NCI-H748 (cell line): ENCODE measurements around the gene SERINC5.
"Not testable (repeated sequence)": the region's sequence is repeated elsewhere in the genome, so short reads cannot be mapped to it uniquely, and the experiment has no call there.

Source experiments
- DNase-seq: peaks from one replicate; lab custom pipeline; 2025; ENCODE audit not compliant: unreplicated experiment; lab: John Stamatoyannopoulos, UW

The SERINC5 gene

GRCh38 chr5:80143491-80143890 lies 112.4 kb downstream of the SERINC5 start:
- DNase-seq: peak; percentile 14

- no peak for DNase-seq
These were observed 112.9 kb downstream of the SERINC5 start for GRCh38 chr5:80142996-80143395.

DNA sequence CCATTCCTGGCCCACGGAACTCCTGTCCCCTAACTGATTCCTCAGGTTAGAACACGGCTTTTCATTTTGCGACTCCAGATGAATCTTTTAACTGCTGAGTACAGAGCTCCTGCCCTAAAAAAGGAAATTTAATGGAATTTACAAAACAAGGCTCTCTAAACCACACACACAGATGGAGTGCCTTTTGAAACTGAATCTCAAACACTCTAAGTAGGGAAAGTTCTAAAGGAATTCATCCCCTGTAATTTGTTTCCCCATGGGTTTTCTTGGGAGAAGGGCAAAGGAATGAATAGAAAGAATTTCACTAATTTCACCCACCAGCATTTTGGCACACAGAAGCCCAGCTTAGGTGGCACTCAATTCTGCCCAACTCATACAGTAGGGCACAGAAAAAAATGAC lies 114.2 kb downstream of the SERINC5 start:
- no peak for DNase-seq

GRCh38 chr5:80141147-80141671 lies 114.6 kb downstream of the SERINC5 start:
- no peak for DNase-seq

GRCh38 chr5:80140496-80140895 lies 115.4 kb downstream of the SERINC5 start:
- no peak for DNase-seq

- DNase-seq: no peak
These were observed 116.3 kb downstream of the SERINC5 start for GRCh38 chr5:80139466-80139972.

DNA sequence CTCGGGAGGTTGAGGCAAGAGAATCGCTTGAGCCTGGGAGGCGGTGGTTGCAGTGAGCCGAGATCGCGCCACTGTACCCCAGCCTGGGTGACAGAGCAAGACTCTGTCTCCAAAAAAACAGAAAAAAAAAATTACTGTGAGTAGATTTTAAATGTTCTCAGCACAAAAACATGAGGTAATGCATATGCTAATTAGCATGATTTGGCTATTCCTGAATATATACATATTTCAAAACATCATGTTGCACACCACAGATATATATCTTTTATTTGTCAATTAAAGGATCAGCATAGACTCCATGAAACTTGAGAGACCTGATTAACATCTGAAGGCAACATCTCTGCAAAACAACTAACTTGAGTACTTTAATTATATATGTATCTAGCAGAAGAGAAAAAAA lies 117.4 kb downstream of the SERINC5 start:
- DNase-seq: no peak

GRCh38 chr5:80136798-80137197 lies 119.0 kb downstream of the SERINC5 start:
- DNase-seq: not testable (repeated sequence)

DNA sequence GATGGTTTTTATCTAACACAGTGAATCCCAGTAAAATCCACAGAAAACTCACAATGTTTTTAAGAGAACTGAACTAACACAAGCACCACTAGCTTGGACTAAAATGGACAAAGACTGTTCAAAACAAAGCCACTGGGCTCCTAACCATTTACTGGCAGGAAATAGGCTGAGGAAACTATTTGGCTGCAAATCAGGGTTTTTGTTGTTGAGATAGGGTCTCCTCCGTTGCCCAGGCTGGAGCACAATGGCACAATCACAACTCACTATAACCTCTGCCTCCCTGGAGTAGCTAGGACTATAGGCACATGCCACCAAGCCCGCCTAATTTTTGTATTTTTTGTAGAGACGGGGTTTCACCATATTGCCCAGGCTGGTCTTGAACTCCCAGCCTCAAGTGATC lies 121.0 kb downstream of the SERINC5 start:
- no peak for DNase-seq

GRCh38 chr5:80129146-80129545 lies 126.7 kb downstream of the SERINC5 start:
- no peak for DNase-seq

- DNase-seq: no peak
These were observed 127.7 kb downstream of the SERINC5 start for GRCh38 chr5:80128141-80128540.

GRCh38 chr5:80127116-80127552 lies 128.7 kb downstream of the SERINC5 start:
- no peak for DNase-seq

- no peak for DNase-seq
These were observed 129.8 kb downstream of the SERINC5 start for GRCh38 chr5:80125962-80126480.

GRCh38 chr5:80125022-80125961 lies 130.6 kb downstream of the SERINC5 start:
- DNase-seq: no peak

- DNase-seq: no peak
These were observed 131.5 kb downstream of the SERINC5 start for GRCh38 chr5:80124121-80124918.

DNA sequence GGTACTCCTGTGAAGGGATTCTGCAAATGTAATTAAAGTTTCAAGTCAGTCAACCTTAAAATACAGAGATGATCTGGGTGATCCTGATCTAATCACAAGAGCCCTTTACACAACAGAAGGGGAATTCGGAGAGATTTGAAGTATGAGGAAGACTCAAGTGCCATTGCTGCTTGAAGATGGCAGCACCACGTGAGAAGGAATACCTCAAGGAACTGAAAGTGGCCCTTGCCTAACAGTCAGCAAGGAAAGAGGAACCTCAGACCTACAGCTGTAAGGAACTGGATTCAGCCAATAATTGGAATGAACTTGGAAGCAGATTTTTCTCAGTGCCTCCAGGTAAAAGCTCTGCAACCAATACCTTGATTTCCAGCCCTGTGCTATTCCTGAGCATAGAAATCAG lies 133.3 kb downstream of the SERINC5 start:
- DNase-seq: no peak

- no peak for DNase-seq
These were observed 136.5 kb downstream of the SERINC5 start for GRCh38 chr5:80119372-80119771.

DNA sequence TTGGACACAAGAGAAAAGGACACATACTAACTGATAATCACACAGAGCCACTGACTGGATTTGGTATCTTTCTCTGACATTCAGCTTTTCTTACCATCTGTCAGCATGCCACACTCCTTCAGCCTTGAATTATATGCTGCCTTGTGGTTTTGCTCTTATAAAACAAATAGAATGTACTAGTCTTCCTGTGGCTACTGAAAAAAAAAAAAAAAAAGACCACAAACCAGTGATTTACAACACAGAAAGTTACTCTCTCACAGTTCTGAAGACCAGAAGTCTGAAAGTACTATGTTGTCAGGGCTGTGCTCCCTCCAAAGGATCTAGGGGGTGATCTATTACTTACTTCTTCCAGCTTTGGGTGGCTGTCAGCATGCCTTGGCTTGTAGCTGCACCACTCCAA lies 138.4 kb downstream of the SERINC5 start:
- no peak for DNase-seq

- DNase-seq: no peak
These were observed 139.4 kb downstream of the SERINC5 start for GRCh38 chr5:80116465-80116864.

DNA sequence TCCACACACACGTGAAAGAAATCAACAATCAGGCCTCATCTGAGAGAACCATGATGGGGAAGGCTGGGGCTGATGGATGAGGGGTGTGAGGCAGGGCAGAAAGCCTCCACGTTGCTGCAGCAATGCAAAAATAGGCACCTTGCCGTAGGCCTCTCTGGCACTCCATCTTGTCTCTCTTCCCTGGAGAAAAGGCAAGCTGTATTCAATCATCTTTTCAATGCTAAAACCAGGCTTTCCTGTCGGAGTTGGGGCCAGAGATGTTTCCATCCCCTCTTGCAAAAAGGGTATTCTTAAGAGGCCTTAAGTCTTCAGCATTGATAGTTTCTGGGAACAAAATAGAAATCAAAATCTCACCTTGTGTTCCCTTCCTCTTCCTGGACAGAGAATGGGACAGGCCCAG lies 139.8 kb downstream of the SERINC5 start:
- no peak for DNase-seq

DNA sequence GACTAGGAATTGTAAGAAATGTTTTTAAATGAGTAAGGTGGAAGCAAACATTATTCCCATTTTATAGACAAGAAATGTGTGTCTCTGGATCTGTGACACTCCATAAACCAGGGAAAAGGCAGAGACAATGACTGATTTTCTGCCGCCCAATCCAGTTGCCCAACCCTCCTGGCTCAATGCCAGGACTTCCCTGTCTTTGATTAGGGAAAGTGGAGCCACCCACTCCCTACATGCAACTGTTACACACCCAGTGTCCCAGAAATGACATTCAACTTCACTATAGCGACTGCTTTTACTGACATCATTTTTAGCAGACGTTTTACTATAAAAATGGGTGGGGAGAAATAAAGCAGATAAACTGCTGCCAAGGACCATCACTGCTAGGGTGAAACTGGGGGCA lies 141.0 kb downstream of the SERINC5 start:
- DNase-seq: peak; percentile 46
